ENCODE measurements around the gene ATP11C.
"Not testable (repeated sequence)": the region's sequence is repeated elsewhere in the genome, so short reads cannot be mapped to it uniquely, and the experiment has no call there.

Gene ATP11C

DNA sequence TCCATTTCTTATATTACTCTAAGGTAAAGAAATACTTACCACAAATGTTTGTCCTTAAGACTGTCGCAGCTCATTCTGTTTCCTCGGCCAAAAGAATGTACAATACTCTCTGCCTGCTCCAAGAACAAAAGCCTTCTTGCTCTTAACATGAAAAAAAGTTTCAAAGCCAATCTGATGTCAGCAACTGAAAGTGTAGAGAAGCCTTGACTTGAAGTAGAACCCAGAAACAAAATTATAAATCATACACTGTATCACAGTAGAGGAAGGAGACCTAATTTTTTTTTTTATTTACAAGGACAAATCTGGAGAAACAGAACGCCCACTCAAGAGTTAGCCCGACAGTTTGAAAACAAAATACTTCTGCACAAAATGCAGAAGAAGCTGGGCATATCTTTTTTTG is 224.8 kb downstream of the ATP11C start, which contains the start of gene MCF2:
Gene MCF2 (minus strand): TSS at position 101 of the 400 bp plus-strand sequence. CDS start 56,423 bp downstream, outside the sequence.
- DNase-seq (ENCODE audit: low read depth), result no peak

DNA sequence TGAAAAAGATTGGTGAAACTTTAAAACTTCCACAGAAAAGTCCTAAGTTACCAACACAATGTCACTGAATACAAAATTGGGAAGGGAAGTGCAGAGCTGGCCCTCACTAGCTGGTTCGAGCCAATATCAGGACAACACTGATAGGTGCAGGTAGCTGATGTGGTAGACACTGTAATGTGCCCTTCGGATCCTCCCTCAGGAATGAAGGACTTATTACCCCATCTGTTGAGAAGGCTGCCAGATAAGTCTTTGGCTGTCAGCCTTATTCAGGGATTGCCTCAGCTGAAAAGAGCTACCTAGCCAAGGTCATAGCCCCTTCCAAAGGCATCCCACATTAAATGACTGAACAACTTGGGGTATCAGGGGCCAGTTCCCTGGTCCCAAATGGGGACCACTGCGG is 230.2 kb downstream of the ATP11C start:
- no peak for DNase-seq (ENCODE audit: low read depth)

DNA sequence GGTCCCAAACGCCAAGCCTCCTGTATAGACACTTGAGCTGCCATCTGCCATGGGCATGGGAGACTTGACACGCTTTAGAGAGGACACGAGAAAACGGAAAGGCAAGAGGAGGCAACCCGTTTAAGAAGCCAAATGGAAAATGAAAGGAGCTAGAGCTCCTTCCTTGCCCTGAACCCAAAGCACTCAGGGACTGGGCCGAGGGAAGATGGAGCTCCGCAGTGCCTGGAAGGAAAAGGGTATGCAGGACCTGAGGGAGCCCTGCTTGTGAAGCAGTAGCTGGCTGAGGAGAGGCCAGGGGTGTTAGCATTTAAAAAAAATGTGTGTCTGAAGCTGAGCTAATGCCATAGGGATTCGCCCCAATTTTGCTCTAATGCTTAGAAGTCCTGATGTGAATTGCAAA is 239.9 kb downstream of the ATP11C start:
- peak; percentile 2 for DNase-seq (ENCODE audit: low read depth)

DNA sequence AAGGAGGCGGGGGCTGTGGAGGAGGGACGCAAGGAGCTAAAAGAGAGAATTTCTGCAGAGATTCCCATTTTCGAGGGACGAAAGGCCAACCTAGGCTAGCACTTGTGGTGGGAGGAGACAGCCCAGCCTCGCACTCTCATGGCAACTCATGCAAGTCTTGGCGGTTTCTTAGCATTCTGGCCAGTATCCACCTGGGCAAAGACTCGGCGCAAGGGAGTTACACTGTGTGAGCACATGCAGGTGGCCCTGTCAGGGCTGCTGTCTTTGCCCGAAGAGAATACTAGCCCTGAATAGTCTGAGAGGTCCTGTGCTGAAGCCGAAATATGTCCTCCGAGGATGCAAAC is 240.4 kb downstream of the ATP11C start:
- peak; percentile 1 for DNase-seq (ENCODE audit: low read depth)

DNA sequence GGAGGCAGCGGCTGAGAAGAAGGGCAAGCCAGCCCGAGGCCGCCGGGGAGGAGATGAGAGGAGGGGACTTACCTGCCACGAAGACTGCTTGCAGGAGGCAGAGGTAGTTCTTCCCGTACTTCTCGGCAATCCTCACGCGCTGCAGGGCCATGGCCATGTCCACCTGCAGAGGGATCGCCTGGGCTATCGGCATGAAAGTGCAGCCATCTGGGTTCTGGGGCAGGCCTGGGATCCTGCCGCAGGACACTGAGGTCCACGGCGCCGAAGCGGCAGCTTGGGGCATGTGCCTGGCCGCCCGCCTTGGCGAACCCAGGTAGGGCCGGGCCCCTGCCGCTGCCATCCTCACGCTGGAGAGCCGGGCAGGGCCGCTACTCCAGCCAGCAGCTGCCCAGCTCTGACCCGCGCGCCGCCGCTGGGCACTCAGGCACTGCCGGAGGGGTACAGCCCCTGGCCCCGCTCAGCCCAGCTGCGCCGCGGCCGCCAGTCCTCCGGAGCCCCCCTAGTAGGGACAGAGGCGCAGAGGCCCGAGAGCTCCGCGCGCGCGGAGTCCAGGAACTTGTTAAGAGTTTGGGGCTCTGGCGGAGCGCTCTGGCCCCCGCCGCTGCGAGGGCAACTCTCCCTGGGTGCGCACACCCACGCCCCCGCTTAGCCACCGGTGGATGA is 240.9 kb downstream of the ATP11C start:
- peak; percentile 4 for DNase-seq (ENCODE audit: low read depth)

DNA sequence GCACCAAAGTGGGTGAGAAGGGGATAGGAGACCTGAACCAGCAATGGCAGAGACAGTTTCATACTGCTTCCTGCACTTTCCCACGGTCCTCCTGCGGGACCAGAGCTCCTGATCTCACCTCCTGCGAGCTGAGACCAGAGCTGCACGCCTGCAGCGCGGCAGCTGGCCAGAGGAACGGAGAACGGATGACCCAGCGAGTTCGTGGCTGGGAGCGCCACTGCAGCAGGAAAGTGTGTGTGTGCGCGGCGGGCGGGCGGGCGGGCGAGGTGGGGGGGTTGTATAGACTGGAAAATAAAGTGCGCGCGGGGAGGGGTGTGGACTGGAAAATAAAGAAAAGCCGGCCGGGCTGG is 241.4 kb downstream of the ATP11C start:
- DNase-seq (ENCODE audit: low read depth), result peak; percentile 9

DNA sequence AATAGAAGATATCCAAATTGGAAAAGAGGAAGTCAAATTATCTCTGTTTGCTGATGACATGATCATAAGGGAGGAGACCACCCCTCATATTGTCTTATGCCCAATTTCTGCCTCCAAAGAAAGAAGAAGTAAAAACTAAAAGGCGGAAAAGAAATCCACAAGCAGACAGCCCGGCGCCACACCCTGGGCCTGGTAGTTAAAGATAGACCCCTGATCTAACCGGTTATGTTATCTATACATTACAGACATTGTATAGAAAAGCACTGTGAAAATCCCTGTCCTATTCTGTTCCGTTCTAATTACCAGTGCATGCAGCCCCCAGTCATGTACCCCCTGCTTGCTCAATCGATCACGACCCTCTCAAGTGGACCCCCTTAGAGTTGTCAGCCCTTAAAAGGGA is 247.7 kb downstream of the ATP11C start:
- DNase-seq (ENCODE audit: low read depth), result not testable (repeated sequence)

DNA sequence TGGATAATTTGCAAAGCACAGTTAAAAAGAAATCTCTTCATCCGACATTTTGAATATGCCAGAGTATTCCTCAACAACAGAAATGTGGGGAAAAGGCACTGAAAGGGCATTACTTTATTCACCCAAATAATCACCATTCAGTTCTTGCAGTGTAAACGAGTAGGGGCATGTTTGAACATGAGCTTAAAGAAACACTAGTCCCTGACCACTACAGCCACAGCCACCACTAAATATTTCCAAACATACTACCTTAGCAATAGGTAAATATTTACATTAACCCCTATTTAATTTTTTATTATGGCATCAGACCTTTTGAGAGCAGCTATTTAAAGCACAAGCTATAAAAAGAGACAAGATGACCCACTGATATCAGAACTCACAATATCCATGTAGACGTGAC is 252.5 kb downstream of the ATP11C start:
- DNase-seq (ENCODE audit: low read depth), result no peak
